ENCODE measurements around the gene CCDC106.

DNA sequence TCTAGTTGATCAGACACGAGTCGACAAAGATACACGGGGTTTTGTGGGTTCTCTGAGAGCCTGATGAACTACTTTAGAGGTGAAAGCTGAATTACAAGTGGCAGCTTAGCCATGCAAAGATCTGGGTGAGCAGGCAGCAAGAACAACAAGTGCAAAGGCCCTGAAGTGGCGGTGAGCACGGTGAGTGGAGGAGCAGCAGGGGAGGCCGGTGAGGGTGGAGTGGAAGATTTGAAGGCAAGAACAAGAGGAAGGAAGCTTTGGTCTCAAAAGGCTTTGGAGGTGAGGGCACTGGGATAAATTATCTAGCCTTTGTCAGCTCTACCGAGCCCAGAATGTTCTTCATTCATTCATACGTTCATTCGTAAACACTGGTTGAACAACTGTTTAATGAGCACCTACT lies 41.2 kb upstream of the CCDC106 start:
- TF ChIP-seq EZH2phosphoT487 (IDR thresholded peaks at IDR 0.05; ENCODE audit: borderline replicate concordance, low read depth, low read length): no peak
- TF ChIP-seq, protein P1, sequence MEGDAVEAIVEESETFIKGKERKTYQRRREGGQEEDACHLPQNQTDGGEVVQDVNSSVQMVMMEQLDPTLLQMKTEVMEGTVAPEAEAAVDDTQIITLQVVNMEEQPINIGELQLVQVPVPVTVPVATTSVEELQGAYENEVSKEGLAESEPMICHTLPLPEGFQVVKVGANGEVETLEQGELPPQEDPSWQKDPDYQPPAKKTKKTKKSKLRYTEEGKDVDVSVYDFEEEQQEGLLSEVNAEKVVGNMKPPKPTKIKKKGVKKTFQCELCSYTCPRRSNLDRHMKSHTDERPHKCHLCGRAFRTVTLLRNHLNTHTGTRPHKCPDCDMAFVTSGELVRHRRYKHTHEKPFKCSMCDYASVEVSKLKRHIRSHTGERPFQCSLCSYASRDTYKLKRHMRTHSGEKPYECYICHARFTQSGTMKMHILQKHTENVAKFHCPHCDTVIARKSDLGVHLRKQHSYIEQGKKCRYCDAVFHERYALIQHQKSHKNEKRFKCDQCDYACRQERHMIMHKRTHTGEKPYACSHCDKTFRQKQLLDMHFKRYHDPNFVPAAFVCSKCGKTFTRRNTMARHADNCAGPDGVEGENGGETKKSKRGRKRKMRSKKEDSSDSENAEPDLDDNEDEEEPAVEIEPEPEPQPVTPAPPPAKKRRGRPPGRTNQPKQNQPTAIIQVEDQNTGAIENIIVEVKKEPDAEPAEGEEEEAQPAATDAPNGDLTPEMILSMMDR (conservative IDR thresholded peaks at IDR 0.05; ENCODE audit: low read length): no peak

Measured in OCI-LY7 (cell line).